IPS-18a (cell line): ENCODE measurements around the gene MYT1.
"Not testable (repeated sequence)": the region's sequence is repeated elsewhere in the genome, so short reads cannot be mapped to it uniquely, and the experiment has no call there.

Experiments
- H3K27ac ChIP-seq: one replicate; pipeline ENCODE4 v1.5.1; 2013; ENCODE audit warnings: low read length
- H3K27me3 ChIP-seq: one replicate; pipeline ENCODE4 v1.6.1; 2013; ENCODE audit warnings: mild to moderate bottlenecking, low read length; ENCODE audit not compliant: control insufficient read depth, insufficient read depth
- H3K36me3 ChIP-seq: one replicate; pipeline ENCODE4 v1.6.1; 2013; ENCODE audit warnings: low read depth, low read length; ENCODE audit not compliant: control insufficient read depth
- H3K4me1 ChIP-seq: one replicate; pipeline ENCODE4 v1.6.1; 2013; ENCODE audit warnings: low read depth, low read length; ENCODE audit not compliant: control insufficient read depth
- H3K4me3 ChIP-seq: one replicate; pipeline ENCODE4 v1.5.1; 2013; ENCODE audit warnings: low read length
- H3K9ac ChIP-seq: one replicate; pipeline ENCODE4 v1.6.1; 2013; ENCODE audit warnings: mild to moderate bottlenecking, low read length, moderate library complexity
- H3K9me3 ChIP-seq: one replicate; pipeline ENCODE4 v1.6.1; 2013; ENCODE audit warnings: low read depth, low read length; ENCODE audit not compliant: control insufficient read depth

The MYT1 gene

DNA sequence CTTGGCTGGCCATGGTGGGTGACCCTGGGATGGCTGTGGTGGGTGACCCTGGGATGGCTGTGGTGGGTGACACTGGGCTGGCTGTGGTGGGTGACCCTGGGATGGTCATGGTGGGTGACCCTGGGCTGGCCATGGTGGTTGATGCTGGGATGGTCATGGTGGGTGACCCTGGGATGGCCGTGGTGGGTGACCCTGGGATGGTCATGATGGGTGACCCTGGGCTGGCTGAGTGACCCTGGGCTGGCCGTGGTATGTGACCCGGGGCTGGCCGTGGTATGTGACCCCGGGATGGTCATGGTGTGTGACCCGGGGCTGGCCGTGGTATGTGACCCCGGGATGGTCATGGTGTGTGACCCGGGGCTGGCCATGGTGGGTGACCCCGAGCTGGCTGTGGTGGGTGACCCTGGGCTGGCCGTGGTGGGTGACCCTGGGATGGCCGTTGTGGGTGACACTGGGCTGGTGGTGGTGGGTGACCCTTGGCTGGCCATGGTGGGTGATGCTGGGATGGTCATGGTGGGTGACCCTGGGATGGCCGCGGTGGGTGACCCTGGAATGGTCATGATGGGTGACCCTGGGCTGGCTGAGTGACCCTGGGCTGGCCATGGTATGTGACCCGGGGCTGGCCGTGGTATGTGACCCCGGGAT is 70.8 kb downstream of the MYT1 start:
- not testable (repeated sequence) for H3K9ac ChIP-seq, H3K36me3 ChIP-seq, H3K27me3 ChIP-seq, H3K27ac ChIP-seq, H3K4me3 ChIP-seq, H3K9me3 ChIP-seq, H3K4me1 ChIP-seq

DNA sequence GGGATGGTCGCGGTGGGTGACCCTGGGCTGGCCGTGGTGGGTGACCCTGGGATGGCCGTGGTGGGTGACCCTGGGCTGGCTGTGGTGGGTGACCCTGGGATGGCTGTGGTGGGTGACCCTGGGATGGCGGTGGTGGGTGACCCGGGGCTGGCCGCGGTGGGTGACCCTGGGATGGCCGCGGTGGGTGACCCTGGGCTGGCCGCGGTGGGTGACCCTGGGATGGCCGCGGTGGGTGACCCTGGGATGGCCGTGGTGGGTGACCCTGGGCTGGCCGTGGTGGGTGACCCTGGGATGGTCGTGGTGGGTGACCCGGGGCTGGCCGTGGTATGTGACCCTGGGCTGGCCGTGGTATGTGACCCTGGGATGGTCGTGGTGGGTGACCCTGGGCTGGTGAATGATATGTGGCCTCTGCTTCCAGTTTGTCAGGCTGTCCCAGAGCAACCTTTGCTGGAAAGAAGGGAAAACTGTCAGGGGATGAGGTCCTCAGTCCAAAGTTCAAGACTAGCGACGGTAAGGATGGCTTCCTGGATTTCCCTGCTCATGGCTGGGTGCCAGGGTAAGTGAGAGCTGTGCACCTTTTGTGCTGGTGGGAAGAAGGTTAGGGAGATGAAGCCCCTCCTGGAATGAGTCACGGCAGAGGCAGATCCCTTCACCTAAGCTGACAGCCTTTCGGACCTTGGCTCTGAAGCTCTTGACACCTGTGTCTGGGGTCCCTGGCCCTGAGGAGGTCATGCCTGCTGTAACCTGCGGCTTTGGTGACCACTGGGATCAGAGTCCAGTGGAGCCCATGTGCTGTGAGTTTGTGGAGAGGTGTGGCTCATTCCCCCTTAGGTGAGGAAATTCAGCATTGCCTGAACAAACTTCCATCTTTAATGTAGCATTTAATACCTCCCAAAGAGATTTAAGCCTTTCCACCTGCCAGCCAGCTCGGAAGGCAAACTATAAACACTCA is 72.2 kb downstream of the MYT1 start:
- H3K4me1 ChIP-seq: no peaks in the 10 kb centered on the region
- H3K27me3 ChIP-seq: no peaks in the 10 kb centered on the region
- no peak overlapping the region for H3K9ac ChIP-seq
- no peaks in the 10 kb centered on the region for H3K9me3 ChIP-seq
- no peak overlapping the region for H3K4me3 ChIP-seq
- H3K27ac ChIP-seq: no peak overlapping the region
- no peaks in the 10 kb centered on the region for H3K36me3 ChIP-seq

DNA sequence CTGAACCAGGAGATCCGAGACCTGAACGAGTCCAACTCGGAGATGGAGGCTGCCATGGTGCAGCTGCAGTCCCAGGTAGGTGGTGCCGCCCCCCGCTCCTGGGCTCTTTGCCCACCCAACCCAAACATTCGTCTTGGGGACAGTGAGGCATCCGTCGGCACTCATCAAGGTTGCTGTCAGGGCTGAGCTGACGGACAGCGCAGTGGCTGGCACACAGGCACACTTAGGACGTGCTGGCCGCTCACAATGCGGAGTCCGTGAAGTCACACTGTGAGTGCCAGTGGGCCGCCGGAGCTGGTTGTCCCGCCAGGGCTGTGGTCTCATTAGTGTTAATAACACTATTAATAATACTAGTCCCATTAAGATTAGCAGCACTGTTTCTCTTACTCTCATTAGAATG is 73.1 kb downstream of the MYT1 start:
- no peaks in the 10 kb centered on the region for H3K36me3 ChIP-seq
- no peak overlapping the region for H3K27ac ChIP-seq
- no peak overlapping the region for H3K4me3 ChIP-seq
- no peak overlapping the region for H3K9ac ChIP-seq
- no peaks in the 10 kb centered on the region for H3K4me1 ChIP-seq
- no peaks in the 10 kb centered on the region for H3K9me3 ChIP-seq
- no peaks in the 10 kb centered on the region for H3K27me3 ChIP-seq

- no peaks in the 10 kb centered on the region for H3K4me1 ChIP-seq
- no peaks in the 10 kb centered on the region for H3K27me3 ChIP-seq
- no peak overlapping the region for H3K9ac ChIP-seq
- no peak overlapping the region for H3K27ac ChIP-seq
- no peaks in the 10 kb centered on the region for H3K36me3 ChIP-seq
- H3K9me3 ChIP-seq: no peaks in the 10 kb centered on the region
- H3K4me3 ChIP-seq: no peak overlapping the region
These were observed 74.0 kb downstream of the MYT1 start for GRCh38 chr20:64238115-64238825.

DNA sequence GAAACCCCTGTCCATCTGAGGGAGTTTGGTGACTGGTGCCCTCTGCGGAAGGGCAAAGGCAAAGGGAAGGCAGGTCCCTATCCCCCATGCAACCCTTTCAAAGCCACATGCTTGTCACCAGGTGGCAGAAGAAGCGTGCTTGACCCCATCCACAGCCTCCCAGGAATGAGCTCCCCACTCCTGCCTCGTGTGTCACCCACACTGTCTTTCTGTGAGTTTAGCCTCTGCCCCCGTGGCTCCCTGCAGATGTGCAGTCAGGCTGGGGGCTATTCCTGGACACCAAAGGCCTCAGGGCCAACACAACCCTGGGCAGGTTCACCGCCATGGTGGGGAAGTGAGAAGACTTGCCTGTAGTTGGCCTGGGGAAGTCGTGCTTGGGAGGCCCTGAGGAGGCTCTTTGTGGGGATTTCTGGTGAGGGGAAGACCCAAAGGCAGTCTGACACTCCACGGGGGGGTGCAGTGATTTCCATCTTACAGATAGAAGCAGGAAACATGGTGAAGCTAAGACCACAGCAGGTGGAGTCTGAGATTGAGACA is 74.7 kb downstream of the MYT1 start:
- no peak overlapping the region for H3K9ac ChIP-seq
- no peak overlapping the region for H3K4me3 ChIP-seq
- H3K4me1 ChIP-seq: no peaks in the 10 kb centered on the region
- H3K9me3 ChIP-seq: no peaks in the 10 kb centered on the region
- no peaks in the 10 kb centered on the region for H3K27me3 ChIP-seq
- H3K36me3 ChIP-seq: no peaks in the 10 kb centered on the region
- no peak overlapping the region for H3K27ac ChIP-seq

GRCh38 chr20:64239449-64240242 is 75.4 kb downstream of the MYT1 start:
- Histone ChIP-seq H3K9ac (no peak overlapping the region), H3K36me3 (no peaks in the 10 kb centered on the region), H3K9me3 (no peaks in the 10 kb centered on the region), H3K27me3 (no peaks in the 10 kb centered on the region), H3K4me3 (no peak overlapping the region), H3K27ac (no peak overlapping the region), H3K4me1 (no peaks in the 10 kb centered on the region)

DNA sequence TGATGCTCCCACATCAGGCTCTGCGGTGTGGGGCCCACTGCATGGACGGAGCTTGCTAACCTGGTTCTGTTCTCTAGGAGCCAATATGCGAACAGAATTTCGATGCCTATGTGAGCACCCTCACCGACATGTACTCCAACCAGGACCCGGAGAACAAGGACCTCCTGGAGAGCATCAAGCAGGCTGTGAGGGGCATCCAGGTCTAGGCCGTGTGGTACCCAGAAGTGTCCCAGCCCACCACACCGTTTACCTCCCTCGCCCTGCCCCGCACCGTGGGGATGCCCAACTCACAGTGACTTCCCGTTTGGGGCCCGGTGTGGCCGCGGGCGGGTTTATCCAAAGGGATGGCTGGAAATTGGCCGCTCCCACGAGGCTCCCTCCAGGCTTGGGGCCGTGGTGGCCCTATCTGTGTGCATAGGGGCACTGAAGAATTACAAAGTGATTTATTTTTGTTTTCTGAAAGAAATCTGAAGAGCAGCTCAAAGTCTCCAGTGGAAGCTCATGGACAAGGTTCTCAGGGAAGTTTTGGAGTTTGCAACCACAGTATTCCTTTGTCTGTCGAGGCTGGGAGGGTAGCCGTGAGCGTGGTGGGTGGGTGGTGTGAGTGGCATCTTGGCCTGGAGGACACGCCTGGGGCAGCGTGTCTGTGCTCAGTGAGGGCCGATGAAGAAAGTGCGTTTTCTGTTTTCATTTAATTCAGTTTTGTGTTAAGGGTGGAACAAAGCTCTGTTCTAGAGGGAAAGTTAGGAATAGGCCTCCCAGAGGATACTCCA is 76.2 kb downstream of the MYT1 start:
- Histone ChIP-seq H3K4me1 (no peaks in the 10 kb centered on the region), H3K36me3 (no peaks in the 10 kb centered on the region), H3K4me3 (no peak overlapping the region), H3K9ac (no peak overlapping the region), H3K9me3 (no peaks in the 10 kb centered on the region), H3K27me3 (no peaks in the 10 kb centered on the region), H3K27ac (no peak overlapping the region)

DNA sequence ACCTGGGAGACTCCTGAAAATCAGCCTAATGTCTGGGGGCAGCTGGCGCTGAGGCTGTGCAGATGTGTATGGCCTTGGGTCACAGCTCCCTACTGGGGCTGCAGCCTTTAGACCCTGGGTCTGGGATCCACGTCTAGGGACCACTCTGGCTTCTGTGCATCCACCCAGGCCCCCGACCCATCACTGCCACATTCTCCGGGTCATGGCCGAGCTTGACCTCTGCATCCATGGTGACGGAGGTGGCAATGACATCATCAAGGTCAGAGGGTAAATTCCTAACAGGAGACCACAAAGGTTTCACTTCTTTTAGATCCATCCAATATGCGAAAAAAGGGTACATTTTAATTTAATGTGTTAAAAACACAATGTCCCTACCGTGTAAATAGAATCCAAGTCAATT is 76.8 kb downstream of the MYT1 start:
- Histone ChIP-seq H3K27me3 (no peaks in the 10 kb centered on the region), H3K4me1 (no peaks in the 10 kb centered on the region), H3K9ac (no peak overlapping the region), H3K9me3 (no peaks in the 10 kb centered on the region), H3K36me3 (no peaks in the 10 kb centered on the region), H3K27ac (no peak overlapping the region), H3K4me3 (no peak overlapping the region)

- H3K27ac ChIP-seq: no peak overlapping the region
- no peaks in the 10 kb centered on the region for H3K36me3 ChIP-seq
- H3K27me3 ChIP-seq: no peaks in the 10 kb centered on the region
- H3K4me3 ChIP-seq: no peak overlapping the region
- H3K9ac ChIP-seq: no peak overlapping the region
- H3K9me3 ChIP-seq: no peaks in the 10 kb centered on the region
- no peaks in the 10 kb centered on the region for H3K4me1 ChIP-seq
These were observed 77.9 kb downstream of the MYT1 start for GRCh38 chr20:64242003-64242796.
